ENCODE results near the gene MYH7.
A peak's percentile ranks its signal among the peaks of the same experiment; 100 is the strongest.
"Not testable (repeated sequence)": the region's sequence is repeated elsewhere in the genome, so short reads cannot be mapped to it uniquely, and the experiment has no call there.

The MYH7 gene

DNA sequence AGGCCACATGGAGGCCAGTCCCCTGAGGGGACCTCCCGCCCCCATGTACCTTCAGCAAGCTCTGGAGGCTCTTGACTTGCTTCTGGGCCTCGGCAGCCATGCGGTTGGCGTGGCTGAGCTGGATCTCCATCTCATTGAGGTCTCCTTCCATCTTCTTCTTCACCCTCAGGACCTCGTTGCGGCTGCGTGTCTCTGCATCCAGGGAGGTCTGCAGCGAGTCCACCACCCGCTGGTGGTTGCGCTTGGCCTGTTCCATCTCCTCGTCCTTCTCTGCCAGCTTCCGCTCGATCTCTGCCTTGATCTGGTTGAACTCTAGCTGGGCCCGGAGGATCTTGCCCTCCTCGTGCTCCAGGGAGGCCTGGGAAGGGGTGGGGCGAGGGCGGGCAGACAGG lies 49.2 kb downstream of the MYH7 start:
- not testable (repeated sequence) for DNase-seq (ENCODE audit: low read depth in 2 of 2)

DNA sequence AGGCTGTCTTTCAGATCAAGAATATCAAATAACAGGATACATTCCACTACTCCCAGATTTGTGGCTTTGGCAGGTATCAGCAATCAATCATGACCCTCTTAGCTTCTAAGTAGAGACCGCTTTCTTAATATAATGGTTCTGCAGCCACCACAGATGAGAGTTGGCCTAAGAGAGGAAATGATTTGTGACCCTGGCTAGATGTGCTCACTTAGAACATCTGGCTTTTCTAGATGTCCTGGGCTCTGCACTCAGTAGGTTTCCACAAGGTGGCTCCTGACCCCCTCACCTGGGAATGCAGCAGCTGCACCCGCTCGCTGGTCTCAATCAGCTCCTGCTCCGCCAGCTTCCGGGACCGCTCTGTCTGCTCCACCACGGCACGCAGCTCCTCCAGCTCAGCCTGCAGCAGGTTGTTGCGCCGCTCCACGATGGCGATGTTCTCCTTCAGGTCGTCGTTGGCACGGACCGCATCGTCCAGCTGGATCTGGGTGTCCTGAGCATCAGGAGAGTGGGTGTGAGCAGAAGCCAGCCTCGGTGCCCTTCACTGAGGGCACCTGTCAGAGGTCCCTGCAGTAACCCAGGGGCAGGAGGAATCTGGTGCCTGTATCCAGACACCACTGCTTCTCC lies 49.7 kb downstream of the MYH7 start:
- DNase-seq (ENCODE audit: low read depth in 2 of 2) = no peak

DNA sequence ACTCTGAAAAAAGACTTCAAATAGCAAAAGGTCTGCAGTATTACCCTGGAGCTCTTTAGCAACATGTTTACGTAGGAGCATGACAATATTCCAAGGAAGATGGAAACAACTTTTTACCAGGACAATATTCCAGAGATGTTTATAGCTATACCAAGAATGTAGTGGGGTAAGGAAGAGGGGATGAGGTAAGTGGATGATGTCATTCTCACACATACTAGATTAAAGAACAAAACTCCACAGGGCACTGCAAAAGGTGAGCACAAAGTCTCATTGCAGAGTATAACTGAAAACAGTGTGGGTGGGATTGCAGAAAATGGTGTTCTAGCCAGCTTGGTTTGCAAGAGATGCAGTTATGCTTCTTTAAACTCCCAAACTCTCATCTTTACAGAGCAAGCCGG lies 50.2 kb downstream of the MYH7 start:
- DNase-seq (ENCODE audit: low read depth in 2 of 2) = no peak

DNA sequence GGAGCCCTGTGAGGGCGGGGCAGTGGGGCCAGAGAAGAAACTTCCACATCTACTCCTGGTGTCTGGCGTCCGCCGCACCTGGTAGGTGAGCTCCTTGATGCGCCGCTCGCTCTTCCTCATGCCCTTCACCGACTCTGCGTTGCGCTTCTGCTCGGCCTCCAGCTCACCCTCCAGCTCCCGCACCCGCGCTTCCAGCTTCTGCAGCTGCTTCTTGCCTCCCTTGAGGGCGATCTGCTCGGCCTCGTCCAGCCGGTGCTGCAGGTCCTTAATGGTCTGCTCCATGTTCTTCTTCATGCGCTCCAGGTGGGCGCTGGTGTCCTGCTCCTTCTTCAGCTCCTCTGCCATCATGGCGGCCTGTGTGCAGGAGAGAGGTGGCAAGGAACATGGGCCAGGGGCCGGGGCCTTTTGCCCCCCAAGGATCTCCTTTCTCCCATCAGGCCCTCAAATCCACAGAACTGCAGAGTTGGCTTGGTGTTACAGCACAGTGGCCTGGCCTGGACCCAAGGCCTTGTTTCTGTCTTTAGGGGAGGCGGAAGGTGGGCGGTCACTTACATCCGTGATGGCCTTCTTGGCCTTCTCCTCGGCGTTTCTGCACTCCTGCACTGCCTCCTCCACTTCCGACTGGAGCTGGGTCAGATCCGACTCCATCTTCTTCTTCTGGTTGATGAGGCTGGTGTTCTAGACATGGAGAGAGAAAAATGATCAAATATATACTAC lies 50.9 kb downstream of the MYH7 start:
- no peak for DNase-seq (ENCODE audit: low read depth in 2 of 2)

DNA sequence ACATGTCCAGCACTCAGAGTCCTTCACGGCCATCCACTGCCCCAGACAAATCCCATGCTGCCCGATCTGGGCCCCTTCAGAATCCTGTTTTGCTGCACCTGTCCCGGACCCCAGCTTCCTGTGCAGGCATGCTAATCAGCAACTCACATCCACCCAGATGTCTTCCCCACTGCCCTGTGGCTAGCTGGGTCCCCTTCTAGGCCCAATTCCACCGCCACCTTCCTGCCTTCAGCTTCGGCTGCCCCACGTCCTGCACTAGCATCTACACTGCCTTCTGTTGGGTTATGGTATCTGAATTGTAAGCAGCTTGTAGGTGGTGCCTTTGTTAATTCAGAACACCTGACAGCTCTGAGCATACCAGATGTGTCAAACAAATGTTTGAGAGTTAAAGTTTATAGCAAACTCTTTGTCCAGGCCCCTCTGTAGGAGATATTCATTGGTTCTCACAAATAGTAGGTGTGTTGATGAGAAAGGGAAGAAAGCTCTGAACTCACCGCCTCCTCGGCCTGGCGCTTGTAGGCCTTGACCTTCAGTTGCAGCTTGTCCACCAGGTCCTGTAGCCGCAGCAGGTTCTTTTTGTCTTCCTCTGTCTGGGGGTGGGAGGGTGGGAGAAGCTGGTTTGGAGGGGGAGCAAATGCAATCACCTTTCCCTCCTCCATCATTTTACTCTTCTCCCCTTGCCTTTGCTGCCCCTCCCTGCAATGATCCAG lies 52.6 kb downstream of the MYH7 start:
- no peak for DNase-seq (ENCODE audit: low read depth in 2 of 2)

DNA sequence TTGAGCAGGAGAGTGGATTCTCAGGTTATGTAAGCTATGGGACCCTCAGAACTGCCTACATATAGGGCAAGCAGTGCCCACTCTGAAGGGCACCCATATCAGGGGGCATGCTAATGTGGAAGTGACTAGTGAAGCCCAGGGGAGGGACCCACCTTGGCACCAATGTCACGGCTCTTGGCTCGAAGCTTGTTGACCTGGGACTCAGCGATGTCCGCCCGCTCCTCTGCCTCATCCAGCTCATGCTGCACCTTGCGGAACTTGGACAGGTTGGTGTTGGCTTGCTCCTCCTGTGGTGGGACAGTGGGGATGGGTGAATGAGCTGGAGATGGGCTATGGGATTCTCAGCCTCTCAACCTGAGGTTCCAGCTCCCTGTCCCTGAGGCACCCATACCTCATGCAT lies 53.2 kb downstream of the MYH7 start:
- no peak for DNase-seq (ENCODE audit: low read depth in 2 of 2)

DNA sequence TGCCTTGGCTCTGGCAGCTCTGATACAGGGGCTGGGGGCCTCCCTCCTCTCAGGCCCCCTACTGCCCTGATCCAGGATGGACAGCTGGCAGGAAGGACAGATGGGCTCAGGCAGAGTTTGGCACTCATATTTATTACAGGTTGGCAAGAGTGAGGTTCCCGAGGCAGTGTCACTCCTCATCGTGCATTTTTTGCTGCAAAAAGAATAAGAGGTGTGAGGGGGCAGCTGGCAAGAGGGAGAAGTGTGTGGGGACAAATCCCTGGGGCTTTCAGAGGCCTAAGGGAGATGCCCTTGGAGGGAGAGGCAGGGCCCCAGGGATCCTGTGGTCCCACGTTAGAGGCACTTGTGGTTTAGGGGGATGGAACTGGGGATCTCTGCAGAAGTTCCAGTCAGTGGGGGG lies 53.6 kb downstream of the MYH7 start:
- DNase-seq (ENCODE audit: low read depth in 2 of 2) = no peak

DNA sequence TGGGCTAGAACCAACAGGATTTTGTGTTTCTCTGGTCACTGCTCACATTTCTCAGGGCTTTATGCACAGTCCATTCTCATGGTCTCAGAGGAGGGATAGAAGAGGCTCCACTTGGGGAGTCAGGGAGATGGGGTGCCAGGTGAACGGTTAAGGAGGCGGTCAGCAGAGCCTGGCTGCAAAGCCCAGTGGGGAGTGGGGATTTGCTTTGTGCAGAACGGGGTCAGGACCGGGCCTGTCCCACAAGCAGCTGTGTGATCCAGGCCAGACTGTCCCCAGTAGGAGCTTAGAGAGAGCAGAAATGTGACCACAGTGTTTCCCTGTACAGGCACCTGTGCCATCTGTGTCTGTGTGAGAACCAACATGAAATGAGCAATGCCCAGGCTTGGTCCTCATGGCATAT lies 54.5 kb downstream of the MYH7 start:
- DNase-seq (ENCODE audit: low read depth in 2 of 2) = no peak

DNA sequence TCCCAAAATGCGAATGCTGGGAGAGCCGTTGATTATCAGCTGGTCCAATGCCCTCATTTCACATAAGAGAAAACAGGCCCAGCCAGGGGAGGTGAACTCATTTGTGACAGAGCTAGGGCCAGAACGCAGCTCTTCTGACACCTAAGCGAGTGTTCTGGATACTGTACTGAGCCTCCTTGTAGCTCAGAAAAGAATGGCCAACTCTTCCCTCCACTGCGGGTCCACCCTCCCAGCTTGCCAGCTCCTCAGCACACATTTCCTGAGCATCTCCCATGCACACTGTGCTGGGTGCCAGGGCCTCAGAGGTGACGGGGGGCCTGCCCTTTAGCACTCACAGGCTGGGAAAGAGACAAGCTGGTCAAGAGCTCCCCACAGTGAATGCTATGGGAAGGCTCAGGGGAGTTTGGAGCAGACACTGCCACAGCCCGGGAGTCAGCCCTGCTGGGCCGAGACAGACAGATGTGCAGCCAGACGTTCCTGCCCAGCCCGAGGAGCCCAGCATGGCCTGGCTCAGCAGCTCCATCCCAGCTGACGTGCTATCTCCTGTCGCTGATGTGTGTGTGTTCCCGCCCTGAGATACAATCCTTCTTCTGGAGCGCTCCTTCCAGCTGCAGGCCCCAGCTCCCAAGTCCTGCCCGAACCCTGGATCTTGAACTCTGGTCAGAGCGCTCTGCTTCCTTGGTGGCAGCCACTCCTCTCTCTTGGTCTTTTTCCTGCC lies 55.1 kb downstream of the MYH7 start:
- DNase-seq (ENCODE audit: low read depth in 2 of 2) = no peak

DNA sequence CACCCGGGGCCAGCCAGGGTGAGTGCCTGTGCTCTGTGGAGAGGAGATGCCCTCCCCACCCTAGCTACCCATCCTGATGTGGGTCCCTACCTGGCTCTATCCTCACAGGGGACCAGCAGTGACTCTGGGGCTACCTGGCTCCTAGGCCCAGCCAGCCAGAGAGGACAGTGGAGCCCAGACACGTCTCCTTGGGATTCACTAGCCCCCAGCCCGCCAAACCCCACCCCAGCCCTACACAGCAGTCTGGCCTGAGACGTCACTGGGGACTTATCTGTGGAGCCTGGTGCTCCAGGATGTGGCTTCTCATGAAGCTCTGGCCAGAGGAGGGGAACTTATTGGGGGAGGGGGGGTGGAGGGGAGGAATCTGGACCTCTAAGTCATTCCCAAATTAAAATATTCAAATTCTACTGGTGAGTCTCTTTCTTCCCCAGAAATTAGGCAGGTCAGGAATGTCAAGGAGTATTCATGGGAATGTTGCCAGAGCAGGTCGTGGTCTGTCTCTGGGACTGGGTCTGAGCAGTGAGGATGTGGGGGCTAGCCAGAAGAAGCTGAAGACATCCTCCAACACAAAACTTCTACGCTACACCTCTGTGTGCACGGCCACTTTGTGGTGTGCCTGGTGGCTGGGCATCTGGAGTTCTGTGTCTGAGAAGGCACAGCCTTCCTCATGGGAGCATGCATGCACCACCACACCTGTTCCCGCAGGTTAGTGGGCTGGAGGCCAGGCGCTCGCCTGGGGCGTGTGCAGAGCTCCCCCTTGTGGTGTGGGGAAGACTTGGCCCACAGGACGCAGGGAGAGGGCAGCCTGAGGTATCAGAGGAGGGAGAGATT lies 55.9 kb downstream of the MYH7 start:
- peak; percentile 29 to 30 for DNase-seq (ENCODE audit: low read depth in 2 of 2)

DNA sequence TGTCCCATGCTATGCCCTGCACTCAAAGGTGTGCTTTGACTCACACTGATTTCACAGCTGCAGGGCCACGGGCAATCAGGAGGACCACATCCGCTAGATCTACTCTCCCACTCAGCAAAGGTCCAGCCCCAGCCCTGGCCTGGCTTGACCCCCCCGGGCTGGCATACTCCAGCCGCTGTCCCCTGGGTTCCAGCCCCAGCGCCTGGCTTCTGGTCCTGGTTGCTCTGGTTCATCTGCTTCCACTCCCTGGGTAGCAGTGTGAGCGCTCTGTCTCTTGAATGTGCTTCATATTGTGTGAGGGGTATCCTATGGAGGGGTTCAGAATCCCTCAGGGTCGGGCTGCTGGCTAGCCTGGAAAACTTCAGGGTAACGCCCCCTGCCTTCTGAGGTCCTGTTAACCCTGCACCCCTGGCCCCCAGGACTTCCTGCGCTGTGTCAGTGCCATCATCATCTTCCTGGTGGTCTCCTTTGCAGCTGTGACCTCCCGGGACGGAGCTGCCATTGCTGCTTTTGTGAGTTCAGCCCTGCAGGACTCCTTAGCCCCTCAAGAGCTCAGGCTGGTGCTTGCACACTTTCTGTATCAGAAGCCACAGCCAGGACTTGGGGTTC lies 56.7 kb downstream of the MYH7 start:
- DNase-seq (ENCODE audit: low read depth in 2 of 2) = no peak

DNA sequence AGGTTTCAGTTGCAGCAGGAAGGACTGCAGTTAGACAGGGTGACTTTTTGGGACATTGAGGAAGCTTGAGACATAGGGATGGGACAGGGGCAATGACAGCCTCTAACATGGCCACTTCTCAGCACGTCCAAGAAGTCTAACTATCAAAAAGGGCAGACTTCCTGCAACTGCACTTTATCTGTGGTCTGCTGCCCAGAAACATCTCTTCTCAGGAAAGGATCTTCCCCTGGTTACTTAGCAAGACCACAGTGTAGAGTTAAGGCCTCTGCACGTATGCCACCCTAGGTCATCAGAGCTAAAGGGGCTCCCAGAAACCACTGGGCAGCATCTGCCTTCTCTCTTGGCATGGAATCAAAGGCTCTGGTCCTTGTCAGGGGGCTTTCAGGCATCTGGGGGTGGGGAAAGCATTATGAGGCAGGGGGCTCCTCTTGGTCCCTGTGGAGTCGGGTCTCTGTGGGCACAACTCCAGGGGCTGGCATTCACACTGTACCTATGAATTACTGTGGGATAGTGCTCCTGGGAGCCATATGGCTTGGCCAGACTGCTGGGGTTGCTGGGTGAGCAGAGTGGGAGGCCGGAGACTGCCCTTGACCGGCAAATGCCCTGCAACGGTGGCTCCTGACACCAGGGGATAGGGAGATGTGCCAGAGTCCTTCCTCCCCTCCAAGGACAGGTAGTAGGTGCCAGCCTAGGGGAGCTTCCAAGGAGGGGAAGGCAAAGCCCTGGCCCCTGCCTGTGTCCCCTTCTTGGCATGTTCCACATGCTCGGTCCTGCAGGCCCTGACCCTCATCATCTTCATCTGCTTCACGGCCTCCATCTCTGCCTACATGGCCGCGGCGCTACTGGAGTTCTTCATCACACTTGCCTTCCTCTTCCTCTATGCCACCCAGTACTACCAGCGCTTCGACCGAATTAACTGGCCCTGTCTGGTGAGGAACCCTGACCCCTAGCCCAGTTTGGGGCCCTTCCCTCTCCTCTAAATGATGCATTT lies 57.6 kb downstream of the MYH7 start:
- no peak for DNase-seq (ENCODE audit: low read depth in 2 of 2)

DNA sequence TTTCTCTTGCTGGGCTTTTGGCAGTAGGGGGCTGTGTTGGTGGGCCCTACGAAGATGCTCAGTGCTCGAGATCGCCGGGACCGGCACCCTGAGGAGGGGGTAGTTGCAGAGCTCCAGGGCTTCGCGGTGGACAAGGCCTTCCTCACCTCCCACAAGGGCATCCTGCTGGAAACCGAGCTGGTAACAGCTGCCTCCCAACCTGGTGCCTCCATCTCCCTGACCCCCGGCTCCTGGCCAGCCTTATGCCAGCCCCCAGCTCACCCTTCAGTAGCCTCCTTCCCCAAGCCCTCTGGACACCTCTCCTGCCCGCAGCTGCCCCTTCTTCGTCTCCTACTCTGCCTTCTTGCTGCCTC lies 58.3 kb downstream of the MYH7 start:
- no peak for DNase-seq (ENCODE audit: low read depth in 2 of 2)

DNA sequence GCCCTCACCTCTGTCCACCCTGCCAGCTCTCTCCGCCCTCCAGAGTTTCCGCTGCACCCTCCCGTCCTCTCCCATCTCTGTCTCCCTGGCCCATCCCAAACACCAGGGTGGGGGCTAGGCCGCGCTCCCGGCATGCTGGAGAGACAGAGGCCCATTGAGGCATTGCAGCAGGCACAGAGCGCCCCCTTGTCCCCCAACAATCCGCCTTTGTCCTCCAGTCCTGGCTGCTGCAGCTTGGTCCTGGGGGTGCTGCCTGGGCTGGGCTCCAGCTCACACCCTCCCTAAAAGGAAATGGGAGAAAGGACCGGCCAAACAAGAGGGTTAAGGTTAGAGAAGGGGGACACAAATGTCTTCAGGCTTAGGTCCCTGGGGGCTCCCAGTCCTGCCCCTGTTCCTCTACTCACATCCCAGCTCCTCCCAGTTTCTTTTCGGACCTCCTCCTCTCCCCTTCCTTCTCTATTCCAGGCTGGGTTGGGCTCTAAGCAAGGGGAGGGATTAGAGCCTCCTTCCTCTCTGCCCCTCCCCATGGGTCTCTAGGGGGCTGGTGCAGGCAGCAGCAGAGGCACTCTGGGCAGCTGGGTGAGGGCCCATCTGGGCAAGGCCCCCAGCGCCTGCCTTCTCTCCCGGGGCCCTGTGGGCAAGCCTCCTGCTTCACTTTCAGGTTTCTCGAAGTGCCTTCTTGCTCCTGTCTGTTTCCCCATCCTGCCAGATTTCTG lies 58.8 kb downstream of the MYH7 start, which contains the start of gene CMTM5:
CMTM5 (plus strand) TSS at position 565 of the 716 bp plus-strand sequence. CDS start 206 bp downstream, outside the sequence.
- DNase-seq (ENCODE audit: low read depth in 2 of 2) = no peak

DNA sequence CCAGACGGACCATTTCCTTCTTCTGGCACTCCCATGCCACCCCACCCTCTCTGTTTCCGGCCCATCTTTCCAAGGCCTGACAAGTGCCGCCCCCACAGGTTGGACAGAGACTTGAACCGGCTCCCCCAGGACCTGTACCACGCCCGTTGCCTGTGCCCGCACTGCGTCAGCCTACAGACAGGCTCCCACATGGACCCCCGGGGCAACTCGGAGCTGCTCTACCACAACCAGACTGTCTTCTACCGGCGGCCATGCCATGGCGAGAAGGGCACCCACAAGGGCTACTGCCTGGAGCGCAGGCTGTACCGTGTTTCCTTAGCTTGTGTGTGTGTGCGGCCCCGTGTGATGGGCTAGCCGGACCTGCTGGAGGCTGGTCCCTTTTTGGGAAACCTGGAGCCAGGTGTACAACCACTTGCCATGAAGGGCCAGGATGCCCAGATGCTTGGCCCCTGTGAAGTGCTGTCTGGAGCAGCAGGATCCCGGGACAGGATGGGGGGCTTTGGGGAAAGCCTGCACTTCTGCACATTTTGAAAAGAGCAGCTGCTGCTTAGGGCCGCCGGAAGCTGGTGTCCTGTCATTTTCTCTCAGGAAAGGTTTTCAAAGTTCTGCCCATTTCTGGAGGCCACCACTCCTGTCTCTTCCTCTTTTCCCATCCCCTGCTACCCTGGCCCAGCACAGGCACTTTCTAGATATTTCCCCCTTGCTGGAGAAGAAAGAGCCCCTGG lies 59.8 kb downstream of the MYH7 start:
- DNase-seq (ENCODE audit: low read depth in 2 of 2) = no peak

DNA sequence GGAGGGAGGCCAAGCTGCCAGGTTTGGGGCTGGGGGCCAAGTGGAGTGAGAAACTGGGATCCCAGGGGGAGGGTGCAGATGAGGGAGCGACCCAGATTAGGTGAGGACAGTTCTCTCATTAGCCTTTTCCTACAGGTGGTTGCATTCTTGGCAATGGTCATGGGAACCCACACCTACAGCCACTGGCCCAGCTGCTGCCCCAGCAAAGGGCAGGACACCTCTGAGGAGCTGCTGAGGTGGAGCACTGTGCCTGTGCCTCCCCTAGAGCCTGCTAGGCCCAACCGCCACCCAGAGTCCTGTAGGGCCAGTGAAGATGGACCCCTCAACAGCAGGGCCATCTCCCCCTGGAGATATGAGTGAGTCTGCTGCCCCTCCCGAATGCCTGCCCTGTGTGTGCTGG lies 62.4 kb downstream of the MYH7 start:
- DNase-seq (ENCODE audit: low read depth in 2 of 2) = no peak

DNA sequence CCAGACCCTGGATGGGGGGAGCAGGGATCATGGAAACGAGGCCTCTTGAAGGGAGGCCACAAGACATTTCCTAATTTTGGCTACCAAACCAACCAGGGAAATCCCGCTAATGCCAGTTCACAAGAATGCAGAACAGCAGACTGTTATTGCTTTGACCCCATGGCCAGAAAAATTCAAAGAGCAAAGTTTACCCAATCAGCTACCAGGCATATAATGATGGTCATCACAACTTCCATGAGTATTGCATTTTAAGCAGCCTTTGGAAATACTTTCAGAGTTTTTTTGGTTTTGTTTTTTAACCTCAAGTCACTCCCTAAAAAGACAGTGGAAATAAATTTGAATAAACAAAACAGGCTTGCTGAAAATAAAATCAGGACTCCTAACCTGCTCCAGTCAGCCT lies 63.0 kb downstream of the MYH7 start, which contains the start of gene IL25:
IL25 (plus strand) TSS at position 301 of the 400 bp plus-strand sequence.
- DNase-seq (ENCODE audit: low read depth in 2 of 2) = no peak

DNA sequence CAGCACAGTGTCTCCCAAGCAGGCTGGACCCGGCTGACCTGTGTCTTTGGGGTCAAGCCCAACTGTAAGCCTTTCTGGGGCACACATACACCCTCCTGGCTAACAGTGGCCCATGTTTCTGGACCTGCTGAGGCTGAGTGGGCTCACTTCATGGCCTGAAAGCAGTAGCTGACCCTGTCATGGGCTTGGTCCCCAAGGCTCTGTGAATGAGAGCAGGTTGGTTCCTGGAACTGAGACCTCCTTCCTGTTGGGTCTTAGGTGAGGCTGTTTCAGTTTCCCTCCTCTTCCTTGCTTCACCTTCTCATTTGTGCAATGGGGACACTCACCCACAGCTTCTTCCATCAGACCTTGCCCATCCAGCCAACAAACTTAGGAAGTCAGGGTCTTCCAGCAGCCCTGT lies 63.6 kb downstream of the MYH7 start:
- DNase-seq (ENCODE audit: low read depth in 2 of 2) = no peak
